ENCODE data around the gene FAM120A. TPM values are rescaled to one million over a fixed set of nuclear protein-coding genes. Genes with fewer than 3 reads are reported as not detected.

The FAM120A gene
- total RNA-seq, 1 experiment from 2014 or later = 70.5 TPM

DNA sequence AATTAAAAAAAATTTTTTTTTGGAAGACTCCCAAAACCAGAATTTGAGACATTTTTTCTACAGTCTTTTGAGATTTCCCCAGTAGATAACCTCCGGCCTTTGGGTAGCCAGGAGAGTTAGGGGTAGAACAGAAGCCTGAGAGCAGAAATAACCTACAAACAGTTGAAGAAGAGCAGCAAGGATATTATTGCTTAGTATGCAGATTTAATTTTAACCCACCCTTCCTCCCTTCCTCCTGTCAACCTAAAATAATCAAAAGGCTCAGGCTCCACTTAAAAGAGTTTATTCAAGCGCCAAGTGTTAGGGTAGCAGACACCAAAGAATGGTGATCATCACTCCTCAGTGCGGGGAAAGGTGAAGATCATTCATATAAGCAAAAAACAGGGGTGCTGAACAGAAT lies 17.4 kb upstream of the FAM120A start:
- no peak overlapping the region for H3K4me3 ChIP-seq (ENCODE audit: low read depth in 2 of 2, low read length in 2 of 2)
- BruUV-seq (replicated peaks) = no TSS peak
- ChIA-PET POLR2A (interaction anchor here (0.6 kb wide), 1 partner anchor 177 kb away, joined by 3 read pairs; no protein-coding TSS in a partner anchor), CTCF (no interaction called here)
- H3K27ac ChIP-seq (ENCODE audit: low read length) = no peak overlapping the region
- H3K27me3 ChIP-seq (ENCODE audit: control insufficient read depth, insufficient read depth, low read length) = no peaks in the 10 kb centered on the region
- DNase-seq (ENCODE audit: low read depth, low spot score) (no peak), ATAC-seq (no peak)
- no peaks in the 10 kb centered on the region for H3K9me3 ChIP-seq (ENCODE audit: control insufficient read depth, insufficient read depth, low read depth, low read length)
- H3K36me3 ChIP-seq (ENCODE audit: control insufficient read depth, insufficient read depth, low read length) = no peaks in the 10 kb centered on the region
- intact Hi-C loops (cut with micrococcal nuclease; ENCODE audit: unreplicated experiment) = no loop called here
- H3K4me1 ChIP-seq (ENCODE audit: control insufficient read depth, insufficient read depth, low read length) = no peaks in the 10 kb centered on the region
- in situ Hi-C loops (cut with HindIII; ENCODE audit: low pct_unique_long_range_greater_than_20kb, low sequenced_read_pairs) = no loop called here
- TF ChIP-seq SIN3A (IDR thresholded peaks at IDR 0.05; ENCODE audit: borderline replicate concordance, insufficient read depth, low read depth, low read length) = no peak

DNA sequence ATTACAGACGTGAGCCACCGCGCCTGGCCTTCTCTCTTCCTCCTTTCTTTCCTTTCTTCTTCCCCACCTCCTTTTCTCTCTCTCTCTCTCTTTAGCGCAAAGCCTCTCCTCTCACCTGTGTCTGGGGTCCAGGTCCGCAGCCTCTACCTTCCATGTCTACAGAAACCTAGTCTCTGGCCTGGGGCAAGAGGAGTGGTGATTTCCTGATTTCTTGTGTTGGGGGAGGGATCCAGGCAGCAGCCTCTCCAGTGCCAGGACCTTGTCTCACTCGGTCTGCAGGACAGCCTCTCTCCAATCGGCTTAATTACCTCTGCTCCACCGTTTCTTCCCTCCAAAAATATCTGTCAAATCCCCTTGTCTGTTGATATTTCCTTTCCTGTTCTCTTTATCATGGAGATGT lies 16.1 kb upstream of the FAM120A start:
- CTCF ChIA-PET = no interaction called here
- TF ChIP-seq, protein P1, sequence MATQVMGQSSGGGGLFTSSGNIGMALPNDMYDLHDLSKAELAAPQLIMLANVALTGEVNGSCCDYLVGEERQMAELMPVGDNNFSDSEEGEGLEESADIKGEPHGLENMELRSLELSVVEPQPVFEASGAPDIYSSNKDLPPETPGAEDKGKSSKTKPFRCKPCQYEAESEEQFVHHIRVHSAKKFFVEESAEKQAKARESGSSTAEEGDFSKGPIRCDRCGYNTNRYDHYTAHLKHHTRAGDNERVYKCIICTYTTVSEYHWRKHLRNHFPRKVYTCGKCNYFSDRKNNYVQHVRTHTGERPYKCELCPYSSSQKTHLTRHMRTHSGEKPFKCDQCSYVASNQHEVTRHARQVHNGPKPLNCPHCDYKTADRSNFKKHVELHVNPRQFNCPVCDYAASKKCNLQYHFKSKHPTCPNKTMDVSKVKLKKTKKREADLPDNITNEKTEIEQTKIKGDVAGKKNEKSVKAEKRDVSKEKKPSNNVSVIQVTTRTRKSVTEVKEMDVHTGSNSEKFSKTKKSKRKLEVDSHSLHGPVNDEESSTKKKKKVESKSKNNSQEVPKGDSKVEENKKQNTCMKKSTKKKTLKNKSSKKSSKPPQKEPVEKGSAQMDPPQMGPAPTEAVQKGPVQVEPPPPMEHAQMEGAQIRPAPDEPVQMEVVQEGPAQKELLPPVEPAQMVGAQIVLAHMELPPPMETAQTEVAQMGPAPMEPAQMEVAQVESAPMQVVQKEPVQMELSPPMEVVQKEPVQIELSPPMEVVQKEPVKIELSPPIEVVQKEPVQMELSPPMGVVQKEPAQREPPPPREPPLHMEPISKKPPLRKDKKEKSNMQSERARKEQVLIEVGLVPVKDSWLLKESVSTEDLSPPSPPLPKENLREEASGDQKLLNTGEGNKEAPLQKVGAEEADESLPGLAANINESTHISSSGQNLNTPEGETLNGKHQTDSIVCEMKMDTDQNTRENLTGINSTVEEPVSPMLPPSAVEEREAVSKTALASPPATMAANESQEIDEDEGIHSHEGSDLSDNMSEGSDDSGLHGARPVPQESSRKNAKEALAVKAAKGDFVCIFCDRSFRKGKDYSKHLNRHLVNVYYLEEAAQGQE (IDR thresholded peaks at IDR 0.05; ENCODE audit: insufficient read depth in 1 of 2, low read depth in 2 of 2, low read length in 1 of 2) = no peak
- TF ChIP-seq, protein P2, sequence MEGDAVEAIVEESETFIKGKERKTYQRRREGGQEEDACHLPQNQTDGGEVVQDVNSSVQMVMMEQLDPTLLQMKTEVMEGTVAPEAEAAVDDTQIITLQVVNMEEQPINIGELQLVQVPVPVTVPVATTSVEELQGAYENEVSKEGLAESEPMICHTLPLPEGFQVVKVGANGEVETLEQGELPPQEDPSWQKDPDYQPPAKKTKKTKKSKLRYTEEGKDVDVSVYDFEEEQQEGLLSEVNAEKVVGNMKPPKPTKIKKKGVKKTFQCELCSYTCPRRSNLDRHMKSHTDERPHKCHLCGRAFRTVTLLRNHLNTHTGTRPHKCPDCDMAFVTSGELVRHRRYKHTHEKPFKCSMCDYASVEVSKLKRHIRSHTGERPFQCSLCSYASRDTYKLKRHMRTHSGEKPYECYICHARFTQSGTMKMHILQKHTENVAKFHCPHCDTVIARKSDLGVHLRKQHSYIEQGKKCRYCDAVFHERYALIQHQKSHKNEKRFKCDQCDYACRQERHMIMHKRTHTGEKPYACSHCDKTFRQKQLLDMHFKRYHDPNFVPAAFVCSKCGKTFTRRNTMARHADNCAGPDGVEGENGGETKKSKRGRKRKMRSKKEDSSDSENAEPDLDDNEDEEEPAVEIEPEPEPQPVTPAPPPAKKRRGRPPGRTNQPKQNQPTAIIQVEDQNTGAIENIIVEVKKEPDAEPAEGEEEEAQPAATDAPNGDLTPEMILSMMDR (IDR thresholded peaks at IDR 0.05) = no peak
- TF ChIP-seq POLR2AphosphoS5 (IDR thresholded peaks at IDR 0.05; ENCODE audit: low read depth, low read length) (no peak), TCF7L2 (IDR thresholded peaks at IDR 0.05; ENCODE audit: low read depth, low read length) (no peak), SIN3A (IDR thresholded peaks at IDR 0.05; ENCODE audit: borderline replicate concordance, insufficient read depth, low read depth, low read length) (no peak)
- no peak for ATAC-seq
- Histone ChIP-seq H3K27me3 (ENCODE audit: control insufficient read depth, insufficient read depth, low read length) (no peaks in the 10 kb centered on the region), H3K36me3 (ENCODE audit: control insufficient read depth, insufficient read depth, low read length) (no peaks in the 10 kb centered on the region), H3K4me3 (ENCODE audit: low read depth in 2 of 2, low read length in 2 of 2) (no peak overlapping the region), H3K4me1 (ENCODE audit: control insufficient read depth, insufficient read depth, low read length) (no peaks in the 10 kb centered on the region), H3K9me3 (ENCODE audit: control insufficient read depth, insufficient read depth, low read depth, low read length) (no peaks in the 10 kb centered on the region), H3K27ac (ENCODE audit: low read length) (no peak overlapping the region)
- no peak for DNase-seq (ENCODE audit: low read depth, low spot score)
- POLR2A ChIA-PET = no interaction called here
- intact Hi-C loops (cut with micrococcal nuclease; ENCODE audit: unreplicated experiment) (no loop called here), in situ Hi-C loops (cut with HindIII; ENCODE audit: low pct_unique_long_range_greater_than_20kb, low sequenced_read_pairs) (no loop called here)
- BruUV-seq (replicated peaks) = no TSS peak

DNA sequence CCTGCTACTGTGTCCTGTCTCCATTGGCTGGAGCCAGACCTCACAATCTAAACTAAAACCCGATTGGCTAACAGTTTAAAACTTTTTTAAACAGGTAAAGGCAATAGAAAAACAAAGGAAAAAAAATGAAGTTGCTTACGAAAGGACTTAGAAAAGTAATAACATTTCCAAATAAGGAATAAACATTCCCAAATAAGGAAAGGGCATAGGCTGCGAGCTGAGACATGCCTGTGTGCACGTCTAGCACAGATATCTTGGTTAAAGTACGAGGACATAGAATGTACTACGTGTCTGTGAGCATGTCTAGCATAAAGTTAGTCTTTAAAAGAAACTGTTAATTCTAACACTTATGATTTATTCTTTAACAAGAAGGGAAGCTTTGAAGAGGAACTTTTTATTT lies 15.3 kb upstream of the FAM120A start:
- TF ChIP-seq, protein P1 (IDR thresholded peaks at IDR 0.05; ENCODE audit: insufficient read depth in 1 of 2, low read depth in 2 of 2, low read length in 1 of 2) = no peak
- no peaks in the 10 kb centered on the region for H3K9me3 ChIP-seq (ENCODE audit: control insufficient read depth, insufficient read depth, low read depth, low read length)
- intact Hi-C loops (cut with micrococcal nuclease; ENCODE audit: unreplicated experiment) = no loop called here
- in situ Hi-C loops (cut with HindIII; ENCODE audit: low pct_unique_long_range_greater_than_20kb, low sequenced_read_pairs) = no loop called here
- no peaks in the 10 kb centered on the region for H3K36me3 ChIP-seq (ENCODE audit: control insufficient read depth, insufficient read depth, low read length)
- ChIA-PET POLR2A (no interaction called here), CTCF (no interaction called here)
- no peaks in the 10 kb centered on the region for H3K4me1 ChIP-seq (ENCODE audit: control insufficient read depth, insufficient read depth, low read length)
- DNase-seq (ENCODE audit: low read depth, low spot score) (no peak), ATAC-seq (no peak)
- no peak overlapping the region for H3K27ac ChIP-seq (ENCODE audit: low read length)
- no peak overlapping the region for H3K4me3 ChIP-seq (ENCODE audit: low read depth in 2 of 2, low read length in 2 of 2)
- H3K27me3 ChIP-seq (ENCODE audit: control insufficient read depth, insufficient read depth, low read length) = no peaks in the 10 kb centered on the region
- no TSS peak for BruUV-seq (replicated peaks)
